Kidney epithelial cell (primary cell): ENCODE results near the gene ID2. TPM values are rescaled to one million over a fixed set of nuclear protein-coding genes. Genes with fewer than 3 reads are reported as not detected.

Experiments used
- DNase-seq: peaks from one replicate; pipeline ENCODE4 v3.0.0-alpha.2; 2010; ENCODE audit warnings: low read depth
- H3K27me3 ChIP-seq: 2 replicates; pipeline ENCODE4 v1.6.0; 2011; ENCODE audit warnings: low read length; ENCODE audit not compliant: control insufficient read depth, insufficient read depth
- H3K36me3 ChIP-seq: 2 replicates; pipeline ENCODE4 v1.5.1; 2011; ENCODE audit warnings: low read length; ENCODE audit not compliant: control insufficient read depth, insufficient read depth
- H3K4me3 ChIP-seq: 2 replicates; pipeline ENCODE4 v1.5.1; 2011; ENCODE audit warnings: low read depth, mild to moderate bottlenecking, control low read depth, low read length
- CTCF ChIP-seq: IDR thresholded peaks from 2 replicates; pipeline ENCODE4 v1.5.1; 2011; ENCODE audit warnings: mild to moderate bottlenecking, moderate library complexity, low read length, control low read depth, inconsistent platforms; ENCODE audit not compliant: insufficient read depth, poor library complexity, severe bottlenecking
- total RNA-seq: library from RNA; depleted of rRNA; stranded (reverse); fragments of >200 nt; gene quantifications from 2 replicates; pipeline ENCODE4 v1.2.3, GENCODE V29; 2015

Gene ID2
- total RNA-seq, 1 donor from 2014 or later = 19.4 TPM

- Histone ChIP-seq H3K27me3 (no peaks in the 10 kb centered on the region), H3K36me3 (no peaks in the 10 kb centered on the region), H3K4me3 (no peak overlapping the region)
- no peak for DNase-seq
- TF ChIP-seq CTCF = no peak
Observed at GRCh38 chr2:8645176-8645831, 36.6 kb upstream of the ID2 start.

GRCh38 chr2:8646731-8647461 is 35.0 kb upstream of the ID2 start:
- no peaks in the 10 kb centered on the region for H3K27me3 ChIP-seq
- no peak overlapping the region for H3K4me3 ChIP-seq
- no peak for DNase-seq
- no peaks in the 10 kb centered on the region for H3K36me3 ChIP-seq
- no peak for TF ChIP-seq CTCF

- H3K36me3 ChIP-seq = no peaks in the 10 kb centered on the region
- H3K4me3 ChIP-seq = no peak overlapping the region
- H3K27me3 ChIP-seq = no peaks in the 10 kb centered on the region
- DNase-seq = no peak
- TF ChIP-seq CTCF = no peak
Observed at GRCh38 chr2:8647462-8647857, 34.4 kb upstream of the ID2 start.

- H3K4me3 ChIP-seq = no peak overlapping the region
- H3K27me3 ChIP-seq = no peaks in the 10 kb centered on the region
- no peak for DNase-seq
- no peak for TF ChIP-seq CTCF
- H3K36me3 ChIP-seq = no peaks in the 10 kb centered on the region
Observed at GRCh38 chr2:8648441-8649213, 33.2 kb upstream of the ID2 start.

- no peak for TF ChIP-seq CTCF
- H3K4me3 ChIP-seq = no peak overlapping the region
- DNase-seq = no peak
- H3K27me3 ChIP-seq = no peaks in the 10 kb centered on the region
- H3K36me3 ChIP-seq = no peaks in the 10 kb centered on the region
Observed at GRCh38 chr2:8649718-8650117, 32.1 kb upstream of the ID2 start.
